Measurements from ENCODE around the gene MUC6.

DNA sequence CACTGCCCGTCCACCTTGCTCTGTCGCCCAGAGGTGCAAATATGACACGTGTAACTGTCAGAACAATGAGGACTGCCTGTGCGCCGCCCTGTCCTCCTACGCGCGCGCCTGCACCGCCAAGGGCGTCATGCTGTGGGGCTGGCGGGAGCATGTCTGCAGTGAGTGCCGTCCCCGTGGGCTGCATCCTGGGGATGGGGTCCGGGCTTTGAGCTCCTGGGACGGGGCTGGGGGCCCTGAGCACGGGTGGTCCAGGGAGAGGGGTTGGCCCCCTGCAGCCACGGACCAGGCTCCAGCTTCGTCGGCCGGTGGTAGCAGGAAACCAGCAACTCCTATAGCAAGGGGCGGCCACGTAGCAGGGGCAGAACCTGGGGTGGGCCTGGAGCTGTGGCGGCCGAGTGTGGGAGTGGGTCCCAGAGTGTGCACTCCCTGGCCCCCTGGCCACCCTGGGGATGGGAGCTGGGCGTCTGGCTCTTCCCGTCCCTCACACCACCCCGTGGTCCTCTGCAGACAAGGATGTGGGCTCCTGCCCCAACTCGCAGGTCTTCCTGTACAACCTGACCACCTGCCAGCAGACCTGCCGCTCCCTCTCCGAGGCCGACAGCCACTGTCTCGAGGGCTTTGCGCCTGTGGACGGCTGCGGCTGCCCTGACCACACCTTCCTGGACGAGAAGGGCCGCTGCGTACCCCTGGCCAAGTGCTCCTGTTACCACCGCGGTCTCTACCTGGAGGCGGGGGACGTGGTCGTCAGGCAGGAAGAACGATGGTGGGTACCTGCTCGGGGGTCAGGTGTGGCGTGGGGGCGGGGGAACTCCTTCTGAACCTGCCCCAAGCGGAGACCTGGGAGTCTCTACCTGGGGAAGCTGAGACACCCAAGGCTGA lies 48.3 kb upstream of the MUC6 start:
- TF ChIP-seq, protein P1, sequence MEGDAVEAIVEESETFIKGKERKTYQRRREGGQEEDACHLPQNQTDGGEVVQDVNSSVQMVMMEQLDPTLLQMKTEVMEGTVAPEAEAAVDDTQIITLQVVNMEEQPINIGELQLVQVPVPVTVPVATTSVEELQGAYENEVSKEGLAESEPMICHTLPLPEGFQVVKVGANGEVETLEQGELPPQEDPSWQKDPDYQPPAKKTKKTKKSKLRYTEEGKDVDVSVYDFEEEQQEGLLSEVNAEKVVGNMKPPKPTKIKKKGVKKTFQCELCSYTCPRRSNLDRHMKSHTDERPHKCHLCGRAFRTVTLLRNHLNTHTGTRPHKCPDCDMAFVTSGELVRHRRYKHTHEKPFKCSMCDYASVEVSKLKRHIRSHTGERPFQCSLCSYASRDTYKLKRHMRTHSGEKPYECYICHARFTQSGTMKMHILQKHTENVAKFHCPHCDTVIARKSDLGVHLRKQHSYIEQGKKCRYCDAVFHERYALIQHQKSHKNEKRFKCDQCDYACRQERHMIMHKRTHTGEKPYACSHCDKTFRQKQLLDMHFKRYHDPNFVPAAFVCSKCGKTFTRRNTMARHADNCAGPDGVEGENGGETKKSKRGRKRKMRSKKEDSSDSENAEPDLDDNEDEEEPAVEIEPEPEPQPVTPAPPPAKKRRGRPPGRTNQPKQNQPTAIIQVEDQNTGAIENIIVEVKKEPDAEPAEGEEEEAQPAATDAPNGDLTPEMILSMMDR (IDR thresholded peaks at IDR 0.05 in 4 of 5, conservative IDR thresholded peaks at IDR 0.05 in 1 of 5), result no peak
- no peak for TF ChIP-seq POLR2A (IDR thresholded peaks at IDR 0.05)
